ENCODE results near the gene SGMS1.

Gene SGMS1

DNA sequence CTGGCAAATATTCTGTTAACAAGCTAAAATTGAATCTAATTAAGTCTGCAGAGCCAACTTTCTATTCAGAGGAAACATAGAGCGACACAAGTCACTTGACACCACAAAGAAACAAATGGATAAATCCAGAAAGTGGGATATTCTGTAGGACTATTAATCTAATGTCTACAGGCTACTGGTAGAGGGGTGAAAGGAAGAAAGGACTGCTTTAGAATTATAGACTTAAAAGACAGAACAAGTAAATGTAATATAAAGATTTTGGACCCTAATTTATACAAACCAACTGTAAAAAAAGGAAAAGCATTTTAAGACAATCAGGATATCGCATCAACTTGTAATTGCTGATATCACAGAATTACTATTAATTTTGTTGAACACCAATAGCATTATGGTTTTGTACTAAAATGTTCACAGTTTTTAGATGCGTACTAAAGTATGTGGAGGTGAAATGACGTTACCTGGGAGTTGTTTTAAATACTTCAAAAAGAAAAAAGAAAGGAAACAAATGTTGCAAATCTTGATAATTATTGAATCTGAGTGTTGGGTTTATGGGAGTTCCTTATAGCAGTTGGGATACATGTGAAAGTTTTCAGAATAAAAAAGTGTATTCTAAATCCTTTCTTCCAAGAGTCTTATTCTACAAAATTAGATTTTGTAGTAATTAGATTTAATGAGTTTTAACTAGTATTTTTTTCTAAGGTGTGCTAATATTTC is 298.9 kb downstream of the SGMS1 start:
- Histone ChIP-seq H3K9ac (ENCODE audit: low read length) (no peak overlapping the region), H2AFZ (ENCODE audit: low read depth, low read length) (no peak overlapping the region), H3K27me3 (ENCODE audit: low read depth, low read length) (no peaks in the 10 kb centered on the region), H3K79me2 (ENCODE audit: low read length) (no peaks in the 10 kb centered on the region), H3K36me3 (replicated peaks; ENCODE audit: low read depth, low read length) (no peaks in the 10 kb centered on the region), H4K20me1 (ENCODE audit: insufficient read depth, low read length) (no peaks in the 10 kb centered on the region; the same call in 1 of the 2 replicates), H3K9me3 (ENCODE audit: insufficient read depth, low read length) (no peaks in the 10 kb centered on the region), H3K4me2 (ENCODE audit: low read length) (no peak overlapping the region), H3K4me1 (ENCODE audit: low read length) (peaks cover 20% of the 10 kb centered on the region), H3K4me3 (ENCODE audit: low read length) (no peak overlapping the region), H3K27ac (ENCODE audit: low read length) (no peak overlapping the region)
- TF ChIP-seq, protein P1, sequence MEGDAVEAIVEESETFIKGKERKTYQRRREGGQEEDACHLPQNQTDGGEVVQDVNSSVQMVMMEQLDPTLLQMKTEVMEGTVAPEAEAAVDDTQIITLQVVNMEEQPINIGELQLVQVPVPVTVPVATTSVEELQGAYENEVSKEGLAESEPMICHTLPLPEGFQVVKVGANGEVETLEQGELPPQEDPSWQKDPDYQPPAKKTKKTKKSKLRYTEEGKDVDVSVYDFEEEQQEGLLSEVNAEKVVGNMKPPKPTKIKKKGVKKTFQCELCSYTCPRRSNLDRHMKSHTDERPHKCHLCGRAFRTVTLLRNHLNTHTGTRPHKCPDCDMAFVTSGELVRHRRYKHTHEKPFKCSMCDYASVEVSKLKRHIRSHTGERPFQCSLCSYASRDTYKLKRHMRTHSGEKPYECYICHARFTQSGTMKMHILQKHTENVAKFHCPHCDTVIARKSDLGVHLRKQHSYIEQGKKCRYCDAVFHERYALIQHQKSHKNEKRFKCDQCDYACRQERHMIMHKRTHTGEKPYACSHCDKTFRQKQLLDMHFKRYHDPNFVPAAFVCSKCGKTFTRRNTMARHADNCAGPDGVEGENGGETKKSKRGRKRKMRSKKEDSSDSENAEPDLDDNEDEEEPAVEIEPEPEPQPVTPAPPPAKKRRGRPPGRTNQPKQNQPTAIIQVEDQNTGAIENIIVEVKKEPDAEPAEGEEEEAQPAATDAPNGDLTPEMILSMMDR (IDR thresholded peaks at IDR 0.05; ENCODE audit: low read depth, low read length) = no peak
- TF ChIP-seq EZH2phosphoT487 (IDR thresholded peaks at IDR 0.05; ENCODE audit: low read depth) = no peak

DNA sequence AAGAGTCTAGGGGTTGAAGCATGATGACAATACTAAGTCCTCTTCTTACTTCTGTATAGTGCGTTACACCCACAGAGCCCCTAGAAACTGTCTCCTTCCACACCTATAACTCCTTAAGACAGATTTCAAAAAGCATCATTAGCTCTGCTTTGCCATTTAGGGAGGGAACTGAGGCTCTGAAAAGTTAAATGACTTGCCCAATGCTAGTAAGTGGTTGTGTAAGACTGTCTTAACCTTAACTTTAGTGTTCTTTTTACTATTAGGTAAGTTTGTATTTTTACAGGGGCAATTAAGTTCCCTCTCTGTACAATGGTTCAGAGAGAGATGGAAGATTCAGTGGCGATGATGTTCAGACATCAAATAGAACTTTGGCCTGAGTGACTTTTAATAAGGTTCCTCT is 299.7 kb downstream of the SGMS1 start:
- no peak for TF ChIP-seq EZH2phosphoT487 (IDR thresholded peaks at IDR 0.05; ENCODE audit: low read depth)
- no peaks in the 10 kb centered on the region for H3K27me3 ChIP-seq (ENCODE audit: low read depth, low read length)
- H2AFZ ChIP-seq (ENCODE audit: low read depth, low read length) = no peak overlapping the region
- no peaks in the 10 kb centered on the region for H3K36me3 ChIP-seq (replicated peaks; ENCODE audit: low read depth, low read length)
- no peaks in the 10 kb centered on the region for H3K79me2 ChIP-seq (ENCODE audit: low read length)
- no peak overlapping the region for H3K9ac ChIP-seq (ENCODE audit: low read length)
- H3K9me3 ChIP-seq (ENCODE audit: insufficient read depth, low read length) = no peaks in the 10 kb centered on the region
- H3K4me3 ChIP-seq (ENCODE audit: low read length) = no peak overlapping the region
- no peak overlapping the region for H3K27ac ChIP-seq (ENCODE audit: low read length)
- no peak overlapping the region for H3K4me2 ChIP-seq (ENCODE audit: low read length)
- no peaks in the 10 kb centered on the region; the same call in 1 of the 2 replicates for H4K20me1 ChIP-seq (ENCODE audit: insufficient read depth, low read length)
- peaks cover 14% of the 10 kb centered on the region for H3K4me1 ChIP-seq (ENCODE audit: low read length)

DNA sequence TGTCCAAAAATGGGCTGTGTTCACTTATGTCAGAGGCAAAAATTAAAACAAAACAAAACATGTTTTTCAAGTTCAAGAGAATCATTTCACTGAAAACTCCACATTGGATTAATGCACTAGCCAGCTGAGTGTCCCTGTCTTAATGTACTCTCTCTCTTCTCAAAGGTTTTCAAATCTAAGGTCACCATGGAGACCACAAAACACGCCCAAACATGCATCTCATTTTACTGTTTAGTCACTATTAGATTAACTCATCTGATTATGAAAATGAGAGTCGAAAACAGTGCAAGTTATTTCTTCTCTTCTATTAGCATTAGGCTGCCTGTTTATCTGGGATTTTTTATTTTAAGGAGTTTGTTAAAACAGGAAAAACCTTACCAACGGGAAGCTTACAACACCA is 301.7 kb downstream of the SGMS1 start:
- Histone ChIP-seq H3K27ac (ENCODE audit: low read length) (no peak overlapping the region), H3K4me2 (ENCODE audit: low read length) (no peak overlapping the region), H3K9me3 (ENCODE audit: insufficient read depth, low read length) (no peaks in the 10 kb centered on the region), H2AFZ (ENCODE audit: low read depth, low read length) (no peak overlapping the region), H3K36me3 (replicated peaks; ENCODE audit: low read depth, low read length) (no peaks in the 10 kb centered on the region), H3K79me2 (ENCODE audit: low read length) (no peaks in the 10 kb centered on the region), H3K4me1 (ENCODE audit: low read length) (peaks cover 10% of the 10 kb centered on the region), H3K27me3 (ENCODE audit: low read depth, low read length) (no peaks in the 10 kb centered on the region), H4K20me1 (ENCODE audit: insufficient read depth, low read length) (no peaks in the 10 kb centered on the region; the same call in 1 of the 2 replicates), H3K4me3 (ENCODE audit: low read length) (no peak overlapping the region), H3K9ac (ENCODE audit: low read length) (no peak overlapping the region)
- TF ChIP-seq EZH2phosphoT487 (IDR thresholded peaks at IDR 0.05; ENCODE audit: low read depth) = no peak
- TF ChIP-seq, protein P1 (IDR thresholded peaks at IDR 0.05; ENCODE audit: low read depth, low read length) = no peak

DNA sequence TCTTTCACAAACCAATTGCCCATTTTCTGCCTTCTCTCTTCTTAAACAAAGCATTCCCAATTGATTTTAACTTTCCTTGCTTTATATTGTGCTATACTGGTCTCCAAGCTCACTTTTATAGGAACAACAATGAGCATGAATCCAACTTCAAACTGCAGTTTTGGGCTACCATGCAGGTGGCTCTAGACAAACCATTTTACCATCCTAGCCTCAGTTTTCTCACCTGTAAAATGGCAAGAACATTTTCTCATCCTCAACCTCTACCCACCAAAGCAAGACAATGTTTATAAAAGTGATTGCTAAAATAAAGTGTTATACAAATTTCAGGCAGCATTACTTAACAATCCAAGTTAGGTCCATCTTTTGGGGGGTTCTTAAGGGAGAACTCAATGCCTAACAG is 305.6 kb downstream of the SGMS1 start:
- Histone ChIP-seq H3K4me1 (ENCODE audit: low read length) (peaks cover 5% of the 10 kb centered on the region), H3K4me2 (ENCODE audit: low read length) (no peak overlapping the region), H3K36me3 (replicated peaks; ENCODE audit: low read depth, low read length) (no peaks in the 10 kb centered on the region), H2AFZ (ENCODE audit: low read depth, low read length) (no peak overlapping the region), H3K27me3 (ENCODE audit: low read depth, low read length) (no peaks in the 10 kb centered on the region), H3K79me2 (ENCODE audit: low read length) (no peaks in the 10 kb centered on the region), H3K4me3 (ENCODE audit: low read length) (no peak overlapping the region), H4K20me1 (ENCODE audit: insufficient read depth, low read length) (no peaks in the 10 kb centered on the region; the same call in 1 of the 2 replicates), H3K9ac (ENCODE audit: low read length) (no peak overlapping the region), H3K27ac (ENCODE audit: low read length) (no peak overlapping the region), H3K9me3 (ENCODE audit: insufficient read depth, low read length) (no peaks in the 10 kb centered on the region)
- TF ChIP-seq, protein P1 (IDR thresholded peaks at IDR 0.05; ENCODE audit: low read depth, low read length) = no peak
- no peak for TF ChIP-seq EZH2phosphoT487 (IDR thresholded peaks at IDR 0.05; ENCODE audit: low read depth)
